Measurements from ENCODE around the gene NLRC5. TPM values are rescaled to one million over a fixed set of nuclear protein-coding genes. Genes with fewer than 3 reads are reported as not detected.

NLRC5 gene
- total RNA-seq, 1 experiment from 2014 or later: 2.4 TPM

DNA sequence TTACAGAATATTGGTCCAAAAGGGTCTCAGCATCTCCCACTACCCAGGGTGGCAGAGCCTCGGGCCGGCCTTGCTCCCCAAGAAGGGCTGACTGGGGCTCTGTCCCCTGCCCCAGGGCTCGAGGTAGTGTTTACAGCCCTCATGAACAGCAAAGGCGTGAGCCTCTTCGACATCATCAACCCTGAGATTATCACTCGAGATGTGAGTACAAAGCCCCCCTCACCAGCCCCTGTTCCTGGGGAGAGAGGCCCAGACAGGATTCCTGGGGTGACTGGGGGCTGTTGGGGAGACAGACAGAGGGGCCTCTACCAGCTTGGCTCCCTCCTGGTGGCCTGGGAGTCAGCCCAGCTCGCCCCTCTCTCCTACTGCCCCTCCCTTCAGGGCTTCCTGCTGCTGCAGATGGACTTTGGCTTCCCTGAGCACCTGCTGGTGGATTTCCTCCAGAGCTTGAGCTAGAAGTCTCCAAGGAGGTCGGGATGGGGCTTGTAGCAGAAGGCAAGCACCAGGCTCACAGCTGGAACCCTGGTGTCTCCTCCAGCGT is 6.1 kb upstream of the NLRC5 start:
- Histone ChIP-seq H2BK120ac (ENCODE audit: low read depth, low read length, poor library complexity, severe bottlenecking) (no peak overlapping the region), H3K23me2 (ENCODE audit: insufficient read length, low read depth, low read length, poor library complexity, severe bottlenecking) (no peaks in the 10 kb centered on the region), H4K91ac (ENCODE audit: insufficient read length, low read depth, low read length) (no peak overlapping the region), H3K18ac (ENCODE audit: insufficient read length, low read depth, low read length) (no peak overlapping the region), H3K9me3 (ENCODE audit: control insufficient read depth, low read depth, low read length) (no peaks in the 10 kb centered on the region), H3K79me1 (ENCODE audit: insufficient read depth, low read depth, low read length, poor library complexity, severe bottlenecking) (no peaks in the 10 kb centered on the region), H2AFZ (ENCODE audit: low read length) (no peak overlapping the region), H3K4me1 (ENCODE audit: insufficient read depth, low read length) (no peaks in the 10 kb centered on the region), H3K27ac (ENCODE audit: insufficient read length, low read depth, low read length) (no peak overlapping the region), H3K79me2 (ENCODE audit: insufficient read depth, low read length) (no peaks in the 10 kb centered on the region), H4K20me1 (ENCODE audit: control insufficient read depth, insufficient read depth, insufficient read length) (no peaks in the 10 kb centered on the region), H3T11ph (ENCODE audit: low read length) (no peak overlapping the region), H2AK5ac (ENCODE audit: insufficient read length, low read length) (no peak overlapping the region), H3K14ac (ENCODE audit: insufficient read depth, low read length) (no peak overlapping the region), H3K27me3 (ENCODE audit: insufficient read depth, low read length) (peaks cover 3% of the 10 kb centered on the region; the same call in 1 of the 2 replicates), H2BK15ac (ENCODE audit: low read depth, low read length) (no peak overlapping the region), H3K4ac (ENCODE audit: low read depth, low read length) (no peak overlapping the region), H4K8ac (replicated peaks; ENCODE audit: insufficient read length, low read depth, low read length) (no peak overlapping the region), H3K4me2 (ENCODE audit: insufficient read depth, insufficient read length, low read length) (no peak overlapping the region), H3K9ac (ENCODE audit: extremely low read depth, insufficient read length, low read length) (no peak overlapping the region), H2BK12ac (ENCODE audit: insufficient read length, low read depth, low read length) (no peak overlapping the region), H4K5ac (ENCODE audit: insufficient read length, low read depth, low read length) (no peak overlapping the region), H2BK20ac (ENCODE audit: low read depth, low read length, poor library complexity, severe bottlenecking) (no peak overlapping the region), H2BK5ac (ENCODE audit: insufficient read length, low read length) (no peak overlapping the region), H3K56ac (ENCODE audit: insufficient read length, low read depth, low read length) (no peak overlapping the region), H3K23ac (ENCODE audit: insufficient read length, low read depth, low read length) (no peak overlapping the region)
- H3K36me3 Mint-ChIP-seq (ENCODE audit: insufficient read depth in 1 of 3, low read depth in 3 of 3): no peaks in the 10 kb centered on the region
- no peak overlapping the region for H3K4me3 Mint-ChIP-seq
- WGBS (ENCODE audit: extremely low coverage, insufficient read length, low lambda C conversion rate): no CpG with 5 or more reads among the region's 9 CpGs
- TF ChIP-seq, protein P1, sequence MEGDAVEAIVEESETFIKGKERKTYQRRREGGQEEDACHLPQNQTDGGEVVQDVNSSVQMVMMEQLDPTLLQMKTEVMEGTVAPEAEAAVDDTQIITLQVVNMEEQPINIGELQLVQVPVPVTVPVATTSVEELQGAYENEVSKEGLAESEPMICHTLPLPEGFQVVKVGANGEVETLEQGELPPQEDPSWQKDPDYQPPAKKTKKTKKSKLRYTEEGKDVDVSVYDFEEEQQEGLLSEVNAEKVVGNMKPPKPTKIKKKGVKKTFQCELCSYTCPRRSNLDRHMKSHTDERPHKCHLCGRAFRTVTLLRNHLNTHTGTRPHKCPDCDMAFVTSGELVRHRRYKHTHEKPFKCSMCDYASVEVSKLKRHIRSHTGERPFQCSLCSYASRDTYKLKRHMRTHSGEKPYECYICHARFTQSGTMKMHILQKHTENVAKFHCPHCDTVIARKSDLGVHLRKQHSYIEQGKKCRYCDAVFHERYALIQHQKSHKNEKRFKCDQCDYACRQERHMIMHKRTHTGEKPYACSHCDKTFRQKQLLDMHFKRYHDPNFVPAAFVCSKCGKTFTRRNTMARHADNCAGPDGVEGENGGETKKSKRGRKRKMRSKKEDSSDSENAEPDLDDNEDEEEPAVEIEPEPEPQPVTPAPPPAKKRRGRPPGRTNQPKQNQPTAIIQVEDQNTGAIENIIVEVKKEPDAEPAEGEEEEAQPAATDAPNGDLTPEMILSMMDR (conservative IDR thresholded peaks at IDR 0.05): no peak
- H3K27me3 Mint-ChIP-seq (ENCODE audit: low read depth): peaks cover 13% of the 10 kb centered on the region
- H3K9me3 Mint-ChIP-seq: no peaks in the 10 kb centered on the region
- H3K4me1 Mint-ChIP-seq: peaks cover 12 to 29% of the 10 kb centered on the region in 2 experiments
- no peak for DNase-seq
- no peak overlapping the region for H3K27ac Mint-ChIP-seq

Data from H9 (cell line).